Measurements from ENCODE around the gene RASSF3.

GRCh38 chr12:64590183-64590582 lies 20.1 kb upstream of the RASSF3 start:
- TF ChIP-seq, protein P1, sequence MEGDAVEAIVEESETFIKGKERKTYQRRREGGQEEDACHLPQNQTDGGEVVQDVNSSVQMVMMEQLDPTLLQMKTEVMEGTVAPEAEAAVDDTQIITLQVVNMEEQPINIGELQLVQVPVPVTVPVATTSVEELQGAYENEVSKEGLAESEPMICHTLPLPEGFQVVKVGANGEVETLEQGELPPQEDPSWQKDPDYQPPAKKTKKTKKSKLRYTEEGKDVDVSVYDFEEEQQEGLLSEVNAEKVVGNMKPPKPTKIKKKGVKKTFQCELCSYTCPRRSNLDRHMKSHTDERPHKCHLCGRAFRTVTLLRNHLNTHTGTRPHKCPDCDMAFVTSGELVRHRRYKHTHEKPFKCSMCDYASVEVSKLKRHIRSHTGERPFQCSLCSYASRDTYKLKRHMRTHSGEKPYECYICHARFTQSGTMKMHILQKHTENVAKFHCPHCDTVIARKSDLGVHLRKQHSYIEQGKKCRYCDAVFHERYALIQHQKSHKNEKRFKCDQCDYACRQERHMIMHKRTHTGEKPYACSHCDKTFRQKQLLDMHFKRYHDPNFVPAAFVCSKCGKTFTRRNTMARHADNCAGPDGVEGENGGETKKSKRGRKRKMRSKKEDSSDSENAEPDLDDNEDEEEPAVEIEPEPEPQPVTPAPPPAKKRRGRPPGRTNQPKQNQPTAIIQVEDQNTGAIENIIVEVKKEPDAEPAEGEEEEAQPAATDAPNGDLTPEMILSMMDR (conservative IDR thresholded peaks at IDR 0.05; ENCODE audit: low read depth, low read length), result no peak
- no peak for TF ChIP-seq EZH2phosphoT487 (IDR thresholded peaks at IDR 0.05; ENCODE audit: borderline replicate concordance, low read length)
